ENCODE measurements around the gene TRAF4. TPM values are rescaled to one million over a fixed set of nuclear protein-coding genes. Genes with fewer than 3 reads are reported as not detected.

The TRAF4 gene
- total RNA-seq (2021; ENCODE audit: unreplicated experiment) (127 TPM), Bru-seq, nascent RNA (percentile 87 among the genes with signal in this experiment), BruChase-seq, experiment 1, labeled RNA remaining after a 6-hour chase (percentile 82 among the genes with signal in this experiment), BruChase-seq, experiment 2, labeled RNA remaining after a 2-hour chase (percentile 92 among the genes with signal in this experiment)
- polyA plus RNA-seq (2012): 77.8 and 117 TPM in 2 replicates
- long read RNA-seq, transcript TRAF4-201 (7 exons, 2,923 nt): major isoform, 30 of 72 reads
- long read RNA-seq, partial matches to known transcripts: 3 of 72 reads
- long read RNA-seq, other reads (novel, unspliced or antisense): 39 of 72 reads

DNA sequence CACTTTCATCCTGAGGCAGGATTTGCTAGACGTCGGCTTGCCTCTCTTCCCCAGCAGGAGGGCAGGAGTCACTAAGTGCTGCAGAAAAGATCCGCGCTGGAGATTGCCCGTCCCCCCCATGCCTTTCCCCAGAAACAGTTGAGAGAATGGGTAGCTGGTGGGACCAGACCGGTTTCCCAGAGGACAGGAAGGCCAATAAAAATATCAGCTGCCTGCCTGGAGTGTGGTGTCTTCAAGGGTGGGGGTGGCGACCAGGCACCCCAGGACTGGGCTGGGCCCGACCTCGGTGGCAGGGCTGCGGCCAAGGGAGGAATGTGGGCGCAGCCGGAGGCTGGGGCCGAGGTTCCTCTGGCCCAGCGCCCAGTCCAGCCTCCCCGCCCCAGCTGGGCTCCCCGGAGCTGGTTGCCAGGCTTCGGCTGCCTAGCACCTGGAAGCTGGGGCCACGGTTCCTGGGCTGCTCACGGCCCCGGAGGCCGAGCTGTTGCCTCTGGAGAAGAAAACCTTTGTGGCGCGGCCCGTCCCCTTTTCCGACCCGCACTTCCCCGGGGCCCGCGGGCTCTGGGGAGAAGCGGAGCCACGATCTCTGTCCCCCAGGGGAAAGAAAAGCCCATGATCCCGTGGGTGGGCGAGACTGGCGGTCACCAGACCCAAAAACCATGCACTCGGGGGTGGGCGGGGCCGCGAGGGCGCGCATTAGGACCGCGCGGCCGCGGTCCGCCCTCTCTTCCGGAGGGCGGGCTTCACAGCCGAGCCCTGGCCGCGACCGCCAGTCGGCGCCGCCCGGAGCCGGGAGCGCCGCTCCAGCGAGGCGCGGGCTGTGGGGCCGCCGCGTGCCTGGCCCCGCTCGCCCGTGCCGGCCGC is at the start of gene TRAF4:
TSS of gene TRAF4 (plus strand) at position 769 of the 861 bp plus-strand sequence. CDS start 102 bp downstream, outside the sequence.
- H3K9me2 ChIP-seq (ENCODE audit: insufficient read depth): no peaks in the 10 kb centered on the region
- intact Hi-C loops (cut with micrococcal nuclease): loop anchor here (1.0 kb wide), 1 partner anchor 16 kb away; no protein-coding TSS in a partner anchor
- no peaks in the 10 kb centered on the region for H3K27me3 ChIP-seq (ENCODE audit: insufficient read depth, low read length)
- peak within 1 kb of the TSS; percentile 98 for H3K27ac ChIP-seq (ENCODE audit: low read depth, low read length)
- H3K4me1 ChIP-seq (ENCODE audit: control insufficient read depth in 1 of 2, insufficient read depth in 2 of 2, low read length in 2 of 2): peaks cover 34 to 50% of the 10 kb centered on the region in 2 experiments
- no TSS peak for BruUV-seq (replicated peaks)
- ATAC-seq: peak; percentile 75
- H3K4me2 ChIP-seq (ENCODE audit: low read length): peak within 1 kb of the TSS; percentile 99
- H2AFZ ChIP-seq (ENCODE audit: low read depth, low read length, poor library complexity, severe bottlenecking): no peak within 1 kb of the TSS
- ChIA-PET POLR2A (interaction anchor here (0.7 to 11.6 kb wide), 6 partner anchors 8 to 208 kb away, joined by 4 to 149 read pairs (median 6); partner anchors contain the start of genes NEK8, PHF12, RPL23A and TLCD1), RAD21 (ENCODE audit: low non-redundant PET in 1 of 2, low total read pairs in 2 of 2, uncharacterized antibody in 2 of 2, unreplicated experiment in 2 of 2) (interaction anchor here (0.9 to 1.5 kb wide), 3 partner anchors 15 to 16 kb away, joined by 3 to 19 read pairs (median 3); partner anchors contain the start of genes NEK8 (in 1 of the 2) and TLCD1 (in 1 of the 2)), CTCF (interaction anchor here (1.2 to 13.6 kb wide), 2 partner anchors 16 to 20 kb away, joined by 3 to 207 read pairs; partner anchors contain the start of genes NEK8 and TLCD1)
- peaks cover 43% of the 10 kb centered on the region for H3K79me2 ChIP-seq (ENCODE audit: insufficient read depth, low read length)
- no peaks in the 10 kb centered on the region for H3K9me3 ChIP-seq (ENCODE audit: control insufficient read depth in 1 of 2, insufficient read depth in 1 of 2, low read depth in 1 of 2, low read length in 2 of 2)
- H3K4me3 ChIP-seq (replicated peaks in 1 of 2; ENCODE audit: low read depth in 1 of 2, low read length in 2 of 2): peak within 1 kb of the TSS; percentile 97 to 100
- H3K9ac ChIP-seq (ENCODE audit: low read length): peak within 1 kb of the TSS; percentile 100
- peaks cover 13 to 30% of the 10 kb centered on the region in 2 experiments for H3K36me3 ChIP-seq (ENCODE audit: control insufficient read depth in 1 of 2, insufficient read depth in 2 of 2, low read length in 2 of 2)
- peak; percentile 79 for DNase-seq (ENCODE audit: low read depth, low spot score)
- peaks cover 15% of the 10 kb centered on the region; the same call in 1 of the 2 replicates for H4K20me1 ChIP-seq (ENCODE audit: insufficient read depth)
- TF ChIP-seq POLR2AphosphoS5 (IDR thresholded peaks at IDR 0.05; ENCODE audit: low read depth, low read length): peak; percentile 93
- TF ChIP-seq EGR1 (IDR thresholded peaks at IDR 0.05; ENCODE audit: low read depth): no peak
- TF ChIP-seq YY1 (IDR thresholded peaks at IDR 0.05; ENCODE audit: extremely low read depth, insufficient replicate concordance, low read depth, low read length): no peak
- TF ChIP-seq, protein P1, sequence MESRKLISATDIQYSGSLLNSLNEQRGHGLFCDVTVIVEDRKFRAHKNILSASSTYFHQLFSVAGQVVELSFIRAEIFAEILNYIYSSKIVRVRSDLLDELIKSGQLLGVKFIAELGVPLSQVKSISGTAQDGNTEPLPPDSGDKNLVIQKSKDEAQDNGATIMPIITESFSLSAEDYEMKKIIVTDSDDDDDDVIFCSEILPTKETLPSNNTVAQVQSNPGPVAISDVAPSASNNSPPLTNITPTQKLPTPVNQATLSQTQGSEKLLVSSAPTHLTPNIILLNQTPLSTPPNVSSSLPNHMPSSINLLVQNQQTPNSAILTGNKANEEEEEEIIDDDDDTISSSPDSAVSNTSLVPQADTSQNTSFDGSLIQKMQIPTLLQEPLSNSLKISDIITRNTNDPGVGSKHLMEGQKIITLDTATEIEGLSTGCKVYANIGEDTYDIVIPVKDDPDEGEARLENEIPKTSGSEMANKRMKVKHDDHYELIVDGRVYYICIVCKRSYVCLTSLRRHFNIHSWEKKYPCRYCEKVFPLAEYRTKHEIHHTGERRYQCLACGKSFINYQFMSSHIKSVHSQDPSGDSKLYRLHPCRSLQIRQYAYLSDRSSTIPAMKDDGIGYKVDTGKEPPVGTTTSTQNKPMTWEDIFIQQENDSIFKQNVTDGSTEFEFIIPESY (IDR thresholded peaks at IDR 0.05; ENCODE audit: extremely low read depth, insufficient replicate concordance, low read length): peak; percentile 75
- TF ChIP-seq, protein P2, sequence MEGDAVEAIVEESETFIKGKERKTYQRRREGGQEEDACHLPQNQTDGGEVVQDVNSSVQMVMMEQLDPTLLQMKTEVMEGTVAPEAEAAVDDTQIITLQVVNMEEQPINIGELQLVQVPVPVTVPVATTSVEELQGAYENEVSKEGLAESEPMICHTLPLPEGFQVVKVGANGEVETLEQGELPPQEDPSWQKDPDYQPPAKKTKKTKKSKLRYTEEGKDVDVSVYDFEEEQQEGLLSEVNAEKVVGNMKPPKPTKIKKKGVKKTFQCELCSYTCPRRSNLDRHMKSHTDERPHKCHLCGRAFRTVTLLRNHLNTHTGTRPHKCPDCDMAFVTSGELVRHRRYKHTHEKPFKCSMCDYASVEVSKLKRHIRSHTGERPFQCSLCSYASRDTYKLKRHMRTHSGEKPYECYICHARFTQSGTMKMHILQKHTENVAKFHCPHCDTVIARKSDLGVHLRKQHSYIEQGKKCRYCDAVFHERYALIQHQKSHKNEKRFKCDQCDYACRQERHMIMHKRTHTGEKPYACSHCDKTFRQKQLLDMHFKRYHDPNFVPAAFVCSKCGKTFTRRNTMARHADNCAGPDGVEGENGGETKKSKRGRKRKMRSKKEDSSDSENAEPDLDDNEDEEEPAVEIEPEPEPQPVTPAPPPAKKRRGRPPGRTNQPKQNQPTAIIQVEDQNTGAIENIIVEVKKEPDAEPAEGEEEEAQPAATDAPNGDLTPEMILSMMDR (IDR thresholded peaks at IDR 0.05 in 2 of 3, conservative IDR thresholded peaks at IDR 0.05 in 1 of 3; ENCODE audit: borderline replicate concordance in 1 of 3, insufficient read depth in 1 of 3, low read depth in 2 of 3, low read length in 2 of 3): 0 out of 6 replicates have a peak, but pooled peaks of 1 of the 3 experiments have one; percentile 1
- TF ChIP-seq ZNF274 (IDR thresholded peaks at IDR 0.05; ENCODE audit: low read depth, low read length): no peak
- TF ChIP-seq SP1 (IDR thresholded peaks at IDR 0.05; ENCODE audit: low read depth): peak; percentile 56
- TF ChIP-seq EZH2 (IDR thresholded peaks at IDR 0.05): no peak
- no peak for TF ChIP-seq EZH2phosphoT487 (IDR thresholded peaks at IDR 0.05; ENCODE audit: borderline replicate concordance)
- TF ChIP-seq SIN3A (IDR thresholded peaks at IDR 0.05; ENCODE audit: low read depth): 0 out of 2 replicates have a peak, but pooled peaks have one; percentile 63
- no peak for TF ChIP-seq CBX3 (IDR thresholded peaks at IDR 0.05; ENCODE audit: low read depth)
- TF ChIP-seq POLR2A (IDR thresholded peaks at IDR 0.05; ENCODE audit: borderline replicate concordance, extremely low read depth, insufficient read depth, insufficient read length): peak; percentile 97
- no peak; the same call in 1 of the 2 replicates for TF ChIP-seq JUND (IDR thresholded peaks at IDR 0.05)
- TF ChIP-seq ZFX (IDR thresholded peaks at IDR 0.05): no peak
- TF ChIP-seq RAD21 (IDR thresholded peaks at IDR 0.05; ENCODE audit: low read depth): no peak
- TF ChIP-seq FOSL1 (IDR thresholded peaks at IDR 0.05; ENCODE audit: low read depth): no peak; the same call in 1 of the 2 replicates
- TF ChIP-seq TCF7L2 (IDR thresholded peaks at IDR 0.05; ENCODE audit: borderline replicate concordance, extremely low read depth, insufficient read depth, insufficient read length): peak; percentile 85
- TF ChIP-seq, protein P3, sequence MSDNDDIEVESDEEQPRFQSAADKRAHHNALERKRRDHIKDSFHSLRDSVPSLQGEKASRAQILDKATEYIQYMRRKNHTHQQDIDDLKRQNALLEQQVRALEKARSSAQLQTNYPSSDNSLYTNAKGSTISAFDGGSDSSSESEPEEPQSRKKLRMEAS (IDR thresholded peaks at IDR 0.05): peak; percentile 36
- TF ChIP-seq ELF1 (IDR thresholded peaks at IDR 0.05; ENCODE audit: borderline replicate concordance, low read depth): no peak
- TF ChIP-seq CEBPB (IDR thresholded peaks at IDR 0.05; ENCODE audit: low read depth): no peak

Measured in HCT116 (cell line).